Kidney (tissue), 14 donors: Measurements from ENCODE around the gene TNKS2. TPM values are rescaled to one million over a fixed set of nuclear protein-coding genes. Genes with fewer than 3 reads are reported as not detected.
"Not testable (repeated sequence)": the region's sequence is repeated elsewhere in the genome, so short reads cannot be mapped to it uniquely, and the experiment has no call there.

Experiments used
- DNase-seq, 5 donors: peaks; one replicate each; pipeline ENCODE4 v3.0.0-alpha.2; 2013 to 2020
- FAIRE-seq: peaks from 2 replicates; lab custom pipeline; 2012; peaks lifted over from hg19 to GRCh38; lab: Jason Lieb, UNC
- H3K27ac ChIP-seq, 2 donors: one replicate each; pipeline ENCODE4 v1.7.0; 2013; ENCODE audit warnings: low read depth in 2 of 2, low read length in 2 of 2, inconsistent platforms in 1 of 2
- H3K27me3 ChIP-seq: one replicate; pipeline ENCODE4 v1.7.1; 2013; ENCODE audit warnings: low read length, inconsistent platforms; ENCODE audit not compliant: control insufficient read depth, insufficient read depth
- H3K36me3 ChIP-seq, 3 donors: one replicate each; pipeline versions ENCODE4 v1.7.0 to v1.7.1; 2013; ENCODE audit warnings: low read length in 3 of 3, control low read depth in 1 of 3, inconsistent platforms in 1 of 3; ENCODE audit not compliant: insufficient read depth in 3 of 3, control insufficient read depth in 2 of 3
- H3K4me1 ChIP-seq, 3 donors: one replicate each; pipeline versions ENCODE4 v1.7.0 to v1.7.1; 2013; ENCODE audit warnings: low read length in 3 of 3, inconsistent platforms in 1 of 3, low read depth in 1 of 3; ENCODE audit not compliant: control insufficient read depth in 2 of 3, insufficient read depth in 2 of 3
- H3K4me3 ChIP-seq, 3 donors: one replicate each; pipeline versions ENCODE4 v1.7.0 to v1.8.1; 2013; ENCODE audit warnings: low read length in 3 of 3, control low read depth in 1 of 3, inconsistent platforms in 1 of 3
- H3K9ac ChIP-seq, 3 donors: one replicate each; pipeline versions ENCODE4 v1.7.0 to v1.7.1; 2013; ENCODE audit warnings: low read length in 3 of 3, control low read depth in 1 of 3, inconsistent platforms in 1 of 3
- H3K9me3 ChIP-seq, 3 donors: one replicate each; pipeline versions ENCODE4 v1.7.0 to v1.7.1; 2013; ENCODE audit warnings: low read length in 3 of 3, control low read depth in 1 of 3, inconsistent platforms in 1 of 3; ENCODE audit not compliant: control insufficient read depth in 2 of 3, insufficient read depth in 1 of 3
- intact Hi-C: fragments of 100-400 bp; cut with DNase I; formaldehyde crosslinking; loops from one replicate; pipeline ENCODE4 v1.11.1; 2022
- polyA plus RNA-seq: library from polyadenylated mRNA; stranded (reverse); fragments of 350-450 nt; fragmentation: Illumina TruSeq; extraction: RNeasy Lipid Tissue Mini Kit (QIAGEN cat#74804); gene quantifications from one replicate; pipeline ENCODE4 v1.2.3, GENCODE V29; 2014; ENCODE audit warnings: low read depth, low replicate concordance; ENCODE audit not compliant: insufficient read depth
- total RNA-seq: library from RNA; stranded (reverse); fragmentation: NEBNext Ultra II Directional; extraction: Animal tissue kit (Norgen Biotek cat#: 25700); gene quantifications from one replicate; pipeline ENCODE4 v1.2.1, GENCODE V29; 2021
- TF ChIP-seq, protein P1 (sequence below): IDR thresholded peaks from 3 replicates; pipeline ENCODE4 v1.5.1; 2012; ENCODE audit warnings: mild to moderate bottlenecking, moderate library complexity, borderline replicate concordance; ENCODE audit not compliant: insufficient read depth; ENCODE audit errors: extremely low read depth
- donor health status: control.
- donor health status: control.
- donor health status: control.
- donor health status: control.
- donor health status: control.
- donor health status: DM: yes; HTN: yes; CAD: no.
- donor health status: Normal renal cell carcinoma (clear cell type).

The TNKS2 gene
- total and polyA plus RNA-seq, 2 donors from 2014 or later: 7.4 to 31.6 TPM

DNA sequence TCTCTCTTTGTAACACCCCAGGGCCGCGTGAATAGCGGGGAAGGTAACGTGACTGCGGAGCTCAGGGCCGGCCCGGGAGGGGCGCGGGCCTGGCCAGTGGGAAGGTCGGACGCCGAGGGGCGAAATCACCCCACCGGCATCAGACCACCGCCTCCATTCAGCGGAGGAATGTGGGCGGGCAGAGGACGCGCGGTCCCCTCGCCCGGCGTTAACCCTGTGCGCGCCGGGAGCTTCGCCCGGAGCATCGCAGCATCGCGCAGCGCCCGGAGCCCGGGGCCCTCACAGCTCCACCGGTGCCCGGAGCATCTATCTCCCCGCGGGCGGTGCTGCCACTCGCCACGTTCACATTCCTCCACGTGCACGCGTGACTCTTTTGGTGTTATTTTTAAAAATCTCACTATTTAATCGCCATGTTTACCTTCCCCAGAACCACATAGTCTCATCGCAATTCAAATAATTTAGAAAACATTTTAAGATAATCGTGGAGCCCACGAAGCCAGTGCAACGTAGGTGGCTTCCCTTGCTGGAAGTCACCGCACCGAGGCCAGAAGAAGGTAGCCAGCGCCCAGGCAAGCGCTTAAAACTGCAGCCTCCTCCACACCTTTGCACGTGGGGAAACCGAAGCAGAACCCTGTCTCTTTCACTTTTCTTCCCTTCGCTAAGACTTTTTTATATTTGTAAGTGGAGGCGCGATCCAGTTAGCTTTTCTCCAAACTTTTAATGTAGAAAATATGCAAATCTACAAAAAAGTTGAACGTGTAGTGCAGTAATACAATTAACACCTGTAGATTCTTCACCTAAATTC lies 89.2 kb downstream of the TNKS2 start:
- peaks cover 0 to 3% (median 3%) of the 10 kb centered on the region in 3 donors for H3K4me1 ChIP-seq
- peak overlapping the region; percentile 53 to 82 (median 68) for H3K4me3 ChIP-seq
- intact Hi-C loops: no loop called here
- no peaks in the 10 kb centered on the region for H3K27me3 ChIP-seq
- H3K9me3 ChIP-seq: no peaks in the 10 kb centered on the region
- no peak overlapping the region for H3K27ac ChIP-seq
- no peaks in the 10 kb centered on the region for H3K36me3 ChIP-seq
- peak overlapping the region; percentile 48 to 65 (median 50) for H3K9ac ChIP-seq
- TF ChIP-seq, protein P1, sequence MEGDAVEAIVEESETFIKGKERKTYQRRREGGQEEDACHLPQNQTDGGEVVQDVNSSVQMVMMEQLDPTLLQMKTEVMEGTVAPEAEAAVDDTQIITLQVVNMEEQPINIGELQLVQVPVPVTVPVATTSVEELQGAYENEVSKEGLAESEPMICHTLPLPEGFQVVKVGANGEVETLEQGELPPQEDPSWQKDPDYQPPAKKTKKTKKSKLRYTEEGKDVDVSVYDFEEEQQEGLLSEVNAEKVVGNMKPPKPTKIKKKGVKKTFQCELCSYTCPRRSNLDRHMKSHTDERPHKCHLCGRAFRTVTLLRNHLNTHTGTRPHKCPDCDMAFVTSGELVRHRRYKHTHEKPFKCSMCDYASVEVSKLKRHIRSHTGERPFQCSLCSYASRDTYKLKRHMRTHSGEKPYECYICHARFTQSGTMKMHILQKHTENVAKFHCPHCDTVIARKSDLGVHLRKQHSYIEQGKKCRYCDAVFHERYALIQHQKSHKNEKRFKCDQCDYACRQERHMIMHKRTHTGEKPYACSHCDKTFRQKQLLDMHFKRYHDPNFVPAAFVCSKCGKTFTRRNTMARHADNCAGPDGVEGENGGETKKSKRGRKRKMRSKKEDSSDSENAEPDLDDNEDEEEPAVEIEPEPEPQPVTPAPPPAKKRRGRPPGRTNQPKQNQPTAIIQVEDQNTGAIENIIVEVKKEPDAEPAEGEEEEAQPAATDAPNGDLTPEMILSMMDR: no peak
- FAIRE-seq: no peak
- peak in 4 of 5 donors; percentile 86 to 91 (median 89) for DNase-seq

DNA sequence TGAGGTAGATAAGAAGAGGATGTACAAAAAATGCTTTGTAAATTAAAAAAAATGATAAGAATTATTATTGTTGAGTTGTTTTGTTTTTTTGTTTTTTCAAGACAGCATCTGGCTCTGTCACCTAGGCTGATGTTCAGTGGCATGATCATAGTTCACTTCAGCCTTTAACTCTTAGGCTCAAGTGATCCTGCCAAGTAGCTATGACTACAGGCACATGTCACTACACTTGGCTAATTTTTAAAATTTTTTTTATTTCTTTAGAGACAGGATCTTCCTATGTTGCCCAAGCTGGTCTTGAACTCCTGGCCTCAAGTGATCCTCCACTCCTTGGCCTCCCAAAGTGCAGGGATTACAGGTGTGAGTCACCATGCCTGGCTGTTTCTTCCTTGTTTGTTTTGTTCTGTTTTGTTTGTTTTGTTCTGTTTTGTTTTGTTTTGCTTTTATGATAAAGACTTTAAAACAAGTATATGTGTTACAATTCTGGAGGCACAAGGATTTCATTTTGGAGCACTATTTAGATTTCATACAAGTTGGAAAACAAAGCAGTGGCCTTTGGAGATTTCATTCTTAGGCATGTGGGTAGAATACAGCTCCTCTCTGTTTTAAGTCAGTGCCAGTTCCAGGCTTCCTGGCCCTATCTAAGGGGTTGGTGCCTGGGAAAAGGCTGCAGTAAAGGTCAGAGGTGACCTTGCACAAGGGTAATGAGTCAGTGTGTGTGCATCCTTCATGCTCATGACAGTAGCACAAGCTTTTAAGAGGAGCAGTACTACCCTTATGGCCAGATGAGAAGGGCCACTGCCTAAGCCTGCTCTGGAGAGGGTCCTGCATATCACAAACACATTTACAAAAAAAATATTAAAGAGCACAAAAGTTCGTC lies 93.1 kb downstream of the TNKS2 start:
- no peak overlapping the region for H3K9ac ChIP-seq
- intact Hi-C loops: no loop called here
- no peaks in the 10 kb centered on the region for H3K27me3 ChIP-seq
- H3K36me3 ChIP-seq: no peaks in the 10 kb centered on the region
- FAIRE-seq (no peak), DNase-seq (no peak)
- no peak overlapping the region for H3K27ac ChIP-seq
- H3K4me3 ChIP-seq: no peak overlapping the region
- TF ChIP-seq, protein P1: no peak
- H3K9me3 ChIP-seq: no peaks in the 10 kb centered on the region
- H3K4me1 ChIP-seq: peaks cover 0 to 3% (median 0%) of the 10 kb centered on the region in 3 donors

DNA sequence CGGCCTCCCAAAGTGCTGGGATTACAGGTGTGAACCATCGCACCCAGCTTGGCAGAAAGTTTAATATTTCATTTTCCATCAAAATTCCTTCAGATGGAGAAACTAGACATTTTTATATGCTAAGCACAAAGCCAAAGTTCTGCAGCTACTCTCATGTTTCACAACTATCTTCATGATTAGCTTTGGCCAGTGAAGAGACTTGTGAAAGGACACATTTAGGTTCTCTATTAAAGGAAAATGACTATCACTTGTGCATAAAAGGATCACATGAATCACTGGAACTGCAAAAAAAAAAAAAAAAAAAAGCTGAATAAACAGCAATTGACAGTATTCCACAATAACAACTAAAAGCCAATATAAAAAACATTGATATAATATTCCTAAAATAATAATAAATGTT lies 94.8 kb downstream of the TNKS2 start:
- no peak for FAIRE-seq
- Histone ChIP-seq H3K9ac (no peak overlapping the region), H3K27ac (no peak overlapping the region), H3K36me3 (no peaks in the 10 kb centered on the region), H3K4me3 (no peak overlapping the region), H3K27me3 (no peaks in the 10 kb centered on the region), H3K9me3 (no peaks in the 10 kb centered on the region), H3K4me1 (no peaks in the 10 kb centered on the region)
- intact Hi-C loops: no loop called here
- TF ChIP-seq, protein P1: no peak
- DNase-seq: no peak

DNA sequence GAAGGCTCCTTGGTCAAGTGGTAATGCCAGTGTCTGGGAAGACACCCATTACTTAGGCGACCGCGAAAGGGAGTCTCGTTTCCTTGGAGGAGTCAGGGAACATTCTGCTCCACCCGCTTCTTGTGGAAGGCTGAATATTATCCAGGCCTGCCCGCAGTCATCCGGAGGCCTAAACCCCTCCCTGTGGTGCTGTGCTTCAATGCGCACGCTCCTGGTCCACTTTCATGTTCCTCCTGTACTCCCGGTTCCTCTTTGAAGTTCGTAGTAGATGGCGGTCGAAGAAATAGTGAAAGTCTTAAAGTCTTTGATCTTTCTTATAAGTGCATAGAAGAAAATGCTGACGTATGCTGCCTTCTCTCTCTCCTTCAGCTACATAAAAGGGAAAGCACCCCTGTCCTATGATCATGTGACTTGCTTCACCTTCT lies 96.0 kb downstream of the TNKS2 start:
- H3K4me1 ChIP-seq, FAIRE-seq, H3K36me3 ChIP-seq, intact Hi-C loops, H3K9ac ChIP-seq, H3K27me3 ChIP-seq, H3K27ac ChIP-seq, DNase-seq, H3K9me3 ChIP-seq, H3K4me3 ChIP-seq: not testable (repeated sequence)
